NCI-H82 treated with DMSO at 0.1 percent for 48 hours (cell line): ENCODE results near the gene E2F6.

ENCODE experiments used
- DNase-seq: peaks from one replicate; lab custom pipeline; 2025; ENCODE audit not compliant: unreplicated experiment; lab: John Stamatoyannopoulos, UW

Gene E2F6

DNA sequence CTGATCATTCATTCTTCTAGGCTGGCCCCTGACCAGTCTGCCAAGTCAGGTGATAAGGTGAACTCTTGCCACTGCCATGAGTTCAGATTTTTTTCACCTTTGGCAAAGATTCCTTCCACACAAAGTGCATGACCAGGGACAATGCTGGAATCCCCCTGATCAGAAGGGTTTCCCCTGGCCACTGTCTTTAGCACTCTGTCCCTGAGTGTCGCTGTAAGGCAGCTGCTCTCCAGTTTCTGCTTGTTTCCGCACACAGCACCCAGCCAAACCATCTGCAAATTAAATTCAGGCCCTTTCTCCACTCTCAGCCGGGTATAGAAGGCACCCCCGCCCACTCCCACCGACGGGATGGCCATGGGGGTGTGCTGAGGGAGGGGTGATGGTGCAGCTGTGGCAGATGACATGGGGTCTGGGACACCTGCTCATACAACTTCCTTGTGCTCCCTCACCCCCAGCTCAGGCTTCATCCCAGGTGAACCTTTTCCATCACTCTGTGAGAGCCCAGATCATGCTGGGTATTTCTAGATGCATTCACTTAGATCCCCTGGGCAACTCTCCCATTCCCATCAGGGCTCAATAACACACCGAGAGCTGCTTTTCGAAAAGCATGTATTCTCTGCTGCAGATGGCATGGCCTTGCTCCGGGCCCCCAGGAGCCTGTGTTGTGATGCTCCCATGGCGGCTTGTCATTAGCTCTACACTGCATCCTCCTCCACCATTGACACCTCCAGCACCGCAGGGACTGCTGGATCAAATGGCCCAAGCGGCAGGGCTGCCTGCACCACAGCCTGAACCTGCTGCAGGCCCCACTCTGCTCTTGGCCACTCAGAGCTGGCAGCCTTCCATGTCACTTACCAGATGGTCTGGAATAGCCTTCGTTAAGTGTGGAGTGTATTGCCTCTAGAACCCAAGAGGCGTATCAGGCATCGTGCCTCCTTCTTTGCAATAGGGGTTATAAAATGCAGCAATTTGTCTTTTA lies 69.2 kb downstream of the E2F6 start:
- no peak for DNase-seq

DNA sequence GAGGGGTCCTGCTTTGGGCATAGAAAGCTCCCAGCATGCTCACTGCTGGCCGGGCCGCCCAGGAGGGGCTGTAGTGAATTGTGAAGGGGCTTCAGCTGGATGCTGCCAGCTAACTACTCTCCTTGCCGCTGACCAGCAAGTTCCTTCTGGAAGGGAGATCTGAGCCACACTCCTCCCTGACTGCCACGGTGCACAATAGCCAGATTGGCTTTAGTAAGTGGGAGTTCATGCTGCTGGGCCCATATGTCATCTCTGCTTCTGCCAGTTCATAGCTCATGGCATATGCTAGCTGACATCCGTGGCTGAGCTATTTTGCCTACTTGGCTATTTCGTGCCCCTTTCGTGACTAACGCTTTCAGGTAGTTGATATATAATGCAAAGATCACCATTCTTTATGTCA lies 69.9 kb downstream of the E2F6 start:
- no peak for DNase-seq

DNA sequence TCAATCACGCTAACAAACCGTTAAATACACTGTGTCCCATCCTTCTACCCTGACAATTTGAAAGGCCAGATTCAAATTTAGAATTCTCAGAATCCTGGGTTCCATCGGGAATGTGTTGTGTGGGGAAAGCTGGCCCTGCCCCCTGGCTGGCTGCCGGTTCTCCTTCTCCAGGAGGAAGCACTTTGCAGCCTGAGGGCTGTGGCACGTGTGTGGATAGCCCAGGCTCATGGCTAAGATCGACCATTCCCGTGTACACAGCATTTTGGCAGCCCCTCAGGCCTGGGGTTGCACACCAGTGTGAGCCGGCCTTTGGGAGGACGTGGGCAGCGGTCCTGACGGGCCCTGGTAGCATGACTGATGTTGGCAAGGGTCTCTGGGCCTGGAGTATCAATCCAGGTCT lies 70.6 kb downstream of the E2F6 start:
- DNase-seq, result no peak
